ENCODE measurements around the gene FGFR4.
"Not testable (repeated sequence)": the region's sequence is repeated elsewhere in the genome, so short reads cannot be mapped to it uniquely, and the experiment has no call there.

Gene FGFR4

DNA sequence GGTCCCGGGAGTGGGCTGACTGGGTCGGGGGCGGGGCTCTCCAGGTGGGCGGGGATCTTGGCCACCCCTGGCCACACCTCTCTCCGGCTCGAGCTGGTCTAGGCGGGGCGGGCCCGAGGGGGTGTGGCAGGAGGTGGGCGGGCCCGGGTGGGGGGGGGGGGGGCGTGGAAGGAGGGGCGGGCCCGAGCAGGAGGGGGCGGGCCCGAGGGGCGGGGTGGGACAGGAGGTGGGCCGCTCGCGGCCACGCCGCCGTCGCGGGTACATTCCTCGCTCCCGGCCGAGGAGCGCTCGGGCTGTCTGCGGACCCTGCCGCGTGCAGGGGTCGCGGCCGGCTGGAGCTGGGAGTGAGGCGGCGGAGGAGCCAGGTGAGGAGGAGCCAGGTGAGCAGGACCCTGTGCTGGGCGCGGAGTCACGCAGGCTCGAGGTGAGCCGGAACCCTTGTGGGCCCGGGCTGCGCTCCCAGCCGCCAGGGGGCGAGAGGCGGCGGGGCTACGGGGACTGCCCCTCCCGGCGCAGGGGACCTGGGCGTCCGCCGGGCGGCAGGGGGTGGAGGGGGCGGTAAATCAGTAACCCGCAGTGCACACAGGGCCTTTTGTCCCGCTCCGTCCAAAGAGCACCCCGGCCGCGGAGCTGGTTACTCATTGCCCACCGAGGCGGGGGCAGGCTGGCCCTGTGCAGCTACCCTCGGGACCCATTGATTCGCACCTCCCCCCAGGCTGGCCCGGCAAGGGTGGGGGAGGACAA, at the start of gene FGFR4:
Gene FGFR4, plus strand, starts transcription at position 262 of the 744 bp plus-strand sequence. CDS start 2,688 bp downstream, outside the sequence.
- peak in 1 of 2 experiments; percentile 82 for DNase-seq

GRCh38 chr5:177036921-177037320, 49.8 kb upstream of the FGFR4 start:
- DNase-seq = no peak

DNA sequence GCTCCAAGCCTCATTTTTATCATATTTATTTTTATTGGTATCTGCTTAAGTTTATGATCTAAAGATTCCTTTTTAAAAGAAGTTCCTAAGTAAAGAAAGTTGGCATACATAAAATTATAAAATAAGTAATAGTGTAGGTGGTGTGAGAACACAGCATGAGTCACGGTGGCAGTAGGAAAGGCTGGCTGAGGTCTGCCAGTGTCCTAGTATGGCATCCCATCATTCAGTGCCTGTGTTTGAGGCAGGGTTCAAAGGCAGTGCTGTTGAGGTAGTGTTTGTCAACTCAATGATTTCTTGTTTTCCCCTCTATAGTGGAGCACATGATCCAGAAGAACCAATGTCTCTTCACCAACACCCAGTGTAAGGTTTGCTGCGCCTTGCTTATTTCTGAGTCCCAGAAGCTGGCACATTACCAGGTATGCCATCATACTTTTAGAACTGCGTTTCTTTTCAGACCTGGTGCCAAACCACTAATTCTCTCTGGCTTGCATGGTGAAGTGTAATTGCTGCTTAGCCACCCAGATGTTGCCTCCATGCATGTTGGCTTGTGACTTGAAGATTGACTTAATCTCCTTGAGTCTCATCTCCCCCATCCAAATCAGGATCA, 45.8 kb upstream of the FGFR4 start:
- DNase-seq = no peak

- DNase-seq = no peak
Observed at GRCh38 chr5:177041936-177042335, 44.8 kb upstream of the FGFR4 start.

DNA sequence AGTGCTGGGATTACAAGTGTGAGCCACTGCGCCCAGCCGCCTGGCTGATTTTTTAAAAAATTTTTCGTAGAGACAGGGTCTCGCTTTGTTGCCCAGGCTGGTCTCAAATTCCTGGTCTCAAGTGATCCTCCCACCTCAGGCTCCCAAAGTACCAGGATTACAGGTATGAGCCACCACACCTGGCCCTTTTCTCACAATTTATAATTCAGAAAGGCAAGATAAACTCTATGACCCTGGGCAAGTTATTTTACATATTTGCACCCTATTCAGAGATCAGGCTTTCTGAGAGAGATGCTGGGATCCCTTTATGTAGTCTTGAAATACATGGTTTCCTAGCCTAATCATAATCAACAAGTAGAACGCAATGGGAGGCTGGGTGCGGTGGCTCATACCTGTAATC, 43.6 kb upstream of the FGFR4 start:
- DNase-seq = no peak

DNA sequence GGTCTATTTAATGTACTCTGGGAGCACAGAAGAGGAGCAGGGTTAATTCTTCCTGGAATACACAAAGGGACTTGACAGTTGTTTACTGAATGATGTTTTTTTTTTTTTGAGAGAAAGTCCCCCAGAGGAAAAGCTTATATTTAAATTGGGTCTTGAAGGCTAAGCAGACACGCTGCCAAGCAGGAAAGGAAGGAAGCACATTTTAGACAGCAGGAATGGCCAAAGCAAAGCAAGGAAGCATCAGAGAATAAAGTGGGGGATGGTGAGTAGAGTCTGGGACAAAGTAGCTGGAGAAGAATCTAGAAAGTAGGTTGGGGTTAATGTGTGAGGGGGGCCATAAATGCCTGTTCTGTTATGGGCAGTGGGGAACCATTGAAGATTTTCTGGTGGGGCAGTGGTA, 42.8 kb upstream of the FGFR4 start:
- DNase-seq = no peak

- DNase-seq = no peak
Observed at GRCh38 chr5:177044641-177045040, 42.1 kb upstream of the FGFR4 start.

DNA sequence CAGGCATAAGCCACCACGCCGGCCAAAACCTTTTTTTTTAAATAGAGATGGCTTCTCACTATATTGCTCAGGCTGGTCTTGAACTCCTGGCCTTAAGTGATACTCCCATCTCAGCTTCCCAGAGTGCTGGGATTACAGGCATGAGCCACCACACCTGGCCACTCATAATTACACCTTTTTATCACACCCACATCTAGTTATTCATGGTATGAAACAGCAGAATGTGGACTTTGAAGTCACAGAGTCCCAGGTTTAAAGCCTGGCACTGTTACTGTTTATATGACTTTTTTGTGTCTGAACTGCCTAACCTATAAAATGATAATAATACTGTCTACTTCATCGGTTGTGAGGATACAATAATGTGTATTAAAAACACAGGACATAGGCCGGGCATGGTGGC, 41.1 kb upstream of the FGFR4 start:
- DNase-seq = no peak

DNA sequence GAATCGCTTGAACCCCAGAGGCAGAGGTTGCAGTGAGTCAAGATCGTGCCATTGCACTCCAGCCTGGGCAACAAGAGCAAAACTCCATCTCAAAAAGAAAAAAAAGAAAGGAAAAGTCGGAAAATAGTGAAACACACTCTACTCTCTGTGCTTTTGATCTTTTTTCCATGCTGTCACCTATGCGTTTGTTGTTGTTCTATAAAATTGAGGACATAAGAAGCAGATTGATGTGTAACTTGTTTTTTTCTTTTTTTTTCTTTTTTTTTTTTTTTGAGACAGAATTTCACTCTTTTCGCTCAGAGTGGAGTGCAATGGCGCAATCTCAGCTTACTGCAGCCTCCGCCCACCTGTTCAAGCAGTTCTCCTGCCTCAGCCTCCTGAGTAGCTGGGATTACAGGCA, 38.2 kb upstream of the FGFR4 start:
- DNase-seq = not testable (repeated sequence)

GRCh38 chr5:177049285-177049684, 37.4 kb upstream of the FGFR4 start:
- no peak for DNase-seq

GRCh38 chr5:177064500-177065277, 22.0 kb upstream of the FGFR4 start:
- DNase-seq = no peak

DNA sequence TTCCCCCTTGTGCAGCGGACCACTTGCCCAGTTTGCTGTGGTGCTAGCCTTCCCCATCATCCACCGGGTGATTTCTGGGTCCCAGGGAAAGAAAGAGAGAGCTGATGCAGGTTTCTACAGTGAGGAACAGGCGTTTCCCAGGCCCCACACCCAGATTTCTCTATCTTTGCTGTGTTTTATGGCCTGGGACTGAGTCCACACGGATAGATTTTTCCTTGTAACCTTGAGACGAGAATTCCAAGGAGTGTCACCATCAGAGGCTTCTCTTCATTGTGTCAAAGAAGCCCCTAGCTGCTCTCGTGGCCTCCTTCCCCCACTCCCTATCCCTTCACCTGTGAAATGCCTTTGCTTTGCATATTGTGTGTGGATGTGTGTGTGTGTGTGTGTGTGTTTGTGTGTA, 21.2 kb upstream of the FGFR4 start:
- DNase-seq = no peak

- no peak for DNase-seq
Observed at GRCh38 chr5:177066224-177066623, 20.5 kb upstream of the FGFR4 start.

DNA sequence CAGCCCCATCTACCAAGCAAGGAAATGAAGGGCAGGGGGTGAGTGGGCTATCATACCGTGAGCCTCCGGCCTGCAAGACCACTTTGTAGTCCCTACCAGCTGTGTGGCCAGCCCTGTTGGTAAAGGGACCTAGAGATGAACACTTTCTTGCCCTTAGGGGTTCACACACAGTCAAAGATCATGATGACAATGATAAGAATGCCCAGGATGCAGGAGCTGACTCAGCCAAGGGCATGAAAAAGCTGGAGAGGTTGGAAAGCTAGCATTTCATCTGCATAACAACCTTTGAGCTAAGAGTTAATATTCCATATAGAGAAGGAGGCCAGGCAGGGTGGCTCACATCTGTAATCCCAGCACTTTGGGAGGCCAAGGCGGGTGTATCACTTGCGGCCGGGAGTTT, 19.2 kb upstream of the FGFR4 start:
- no peak for DNase-seq

GRCh38 chr5:177070536-177071191, 16.1 kb upstream of the FGFR4 start:
- peak; percentile 28 to 56 for DNase-seq

DNA sequence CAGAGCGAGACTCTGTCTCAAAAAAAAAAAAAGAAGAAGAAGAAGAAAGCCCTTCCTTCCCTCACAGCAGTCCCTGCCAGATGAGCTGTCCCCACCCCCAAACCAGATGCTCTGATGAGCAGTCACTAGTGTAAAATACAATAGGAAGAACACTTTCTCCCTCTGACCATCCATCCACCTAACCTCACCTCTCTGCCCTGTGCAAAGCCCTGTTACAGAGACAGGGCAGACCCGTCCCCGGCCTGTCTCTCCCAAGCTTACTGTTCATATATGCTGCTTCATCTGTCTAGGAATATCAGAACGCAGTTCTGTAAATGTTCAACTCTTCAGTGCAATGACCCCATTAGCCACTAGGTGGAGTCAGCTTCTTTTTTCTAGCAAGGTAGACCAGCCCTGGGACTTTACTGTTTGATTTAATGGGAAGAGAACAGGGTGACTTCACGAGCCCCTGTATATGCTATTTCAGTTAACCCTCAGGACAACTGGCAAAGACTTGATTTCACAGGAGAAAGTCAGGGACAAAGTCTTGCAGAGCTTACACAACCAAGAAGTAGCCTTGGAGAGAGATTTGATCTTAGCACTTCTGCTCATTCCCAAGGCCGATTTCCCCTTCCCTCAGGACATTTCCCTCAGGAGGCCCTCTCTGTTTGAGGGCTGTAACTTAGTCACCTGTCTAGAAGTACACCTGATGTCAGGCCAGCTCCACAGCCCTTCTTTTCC, 14.9 kb upstream of the FGFR4 start:
- DNase-seq = peak; percentile 73 to 84

DNA sequence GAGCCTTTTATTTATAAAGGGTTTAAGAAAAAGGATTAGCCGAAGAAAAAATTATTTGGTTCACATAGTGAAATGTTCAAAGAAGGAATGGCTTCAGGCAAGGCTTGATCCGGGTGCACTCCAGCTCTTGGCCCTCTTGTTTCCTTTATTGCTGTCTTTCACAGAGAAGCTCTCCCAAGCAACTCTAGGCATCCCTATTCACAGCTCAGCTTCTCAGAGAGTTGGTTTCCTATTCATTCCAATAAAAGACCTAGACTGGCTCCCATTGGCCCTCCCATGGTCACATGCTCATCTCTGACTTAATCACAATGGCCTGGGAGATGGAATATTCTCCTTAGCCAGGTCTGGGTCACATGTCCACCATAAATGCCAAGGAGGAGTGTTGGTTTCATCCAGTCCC, 9.4 kb upstream of the FGFR4 start:
- DNase-seq = no peak

DNA sequence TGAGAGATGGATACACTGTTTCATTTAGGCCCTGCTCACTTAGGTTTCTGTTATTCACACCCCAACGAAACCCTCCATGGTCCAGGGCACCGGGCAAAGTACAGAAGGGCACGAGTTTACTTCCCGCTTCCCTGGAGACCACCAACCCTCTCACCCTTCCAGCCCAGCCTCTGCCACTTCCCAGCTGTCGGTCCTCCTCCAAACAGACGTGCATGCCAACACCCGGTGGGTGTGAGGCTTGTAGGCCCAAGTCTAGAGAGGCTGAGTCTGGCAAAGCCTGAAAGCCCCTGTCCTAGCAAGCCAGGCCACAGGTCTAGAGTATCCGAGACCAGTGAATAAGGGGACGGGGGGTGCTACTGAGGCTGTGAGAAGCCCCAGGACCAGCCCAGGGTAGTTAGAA, 7.1 kb upstream of the FGFR4 start:
- DNase-seq = no peak

DNA sequence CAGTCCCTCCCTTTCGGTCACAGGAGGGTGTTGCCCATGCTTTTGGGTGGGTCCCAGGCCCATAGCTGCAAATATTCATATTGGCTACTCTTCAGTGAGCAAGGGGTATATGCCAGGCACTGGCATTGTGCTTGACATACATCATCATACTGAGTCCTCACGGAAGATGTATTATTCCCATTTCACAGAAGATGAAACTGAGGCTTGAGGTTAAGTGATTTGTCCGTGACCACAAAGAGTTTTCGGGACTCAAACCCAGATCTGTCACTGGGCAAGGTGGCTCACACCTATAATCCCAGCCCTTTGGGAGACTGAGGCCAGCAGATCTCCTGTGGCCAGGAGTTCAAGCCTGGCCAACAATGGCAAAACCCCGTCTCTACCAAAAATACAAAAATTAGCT, 6.5 kb upstream of the FGFR4 start:
- DNase-seq = no peak

DNA sequence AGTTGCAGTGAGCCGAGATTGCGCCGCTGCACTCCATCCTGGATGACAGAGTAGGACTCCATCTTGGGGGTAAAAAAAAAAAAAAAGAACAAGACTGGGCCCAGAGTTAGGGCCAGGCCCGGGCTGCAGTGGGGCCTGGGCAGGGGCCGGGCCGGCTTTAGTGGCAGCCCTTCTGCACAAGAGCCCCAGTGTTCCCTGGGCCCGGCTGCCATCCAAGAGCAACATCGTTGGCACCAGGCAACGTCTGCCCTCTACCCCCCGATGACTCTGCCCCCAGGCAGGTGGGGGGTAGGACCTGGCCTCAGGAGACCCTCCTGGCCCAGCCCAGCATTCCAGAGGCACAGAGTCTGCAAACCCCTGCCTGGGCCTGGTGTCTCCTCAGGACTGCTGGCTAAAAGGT, 4.9 kb upstream of the FGFR4 start:
- DNase-seq = no peak

DNA sequence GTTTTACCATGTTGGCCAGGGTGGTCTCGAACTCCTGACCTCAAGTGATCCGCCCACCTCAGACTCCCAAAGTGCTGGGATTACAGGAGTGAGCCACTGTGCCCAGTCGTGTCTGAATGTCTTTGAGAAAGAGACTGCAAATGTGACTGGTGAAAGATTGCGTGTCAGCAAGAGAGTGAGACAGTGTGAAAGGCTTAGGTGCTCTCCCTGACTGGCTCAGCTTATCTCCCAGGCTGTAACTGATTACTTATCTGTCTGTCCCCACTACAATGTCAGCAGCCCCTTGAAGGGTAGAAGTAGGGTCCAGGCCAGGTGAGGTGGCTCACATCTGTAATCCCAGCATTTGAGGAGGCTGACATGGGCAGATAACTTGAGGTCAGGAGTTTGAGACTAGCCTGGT, 3.4 kb upstream of the FGFR4 start:
- no peak for DNase-seq

GRCh38 chr5:177084175-177084574, 2.5 kb upstream of the FGFR4 start:
- DNase-seq = no peak
